Right ventricle myocardium inferior (tissue), 1 donor: Measurements from ENCODE around the gene ZNF800. TPM values are rescaled to one million over a fixed set of nuclear protein-coding genes. Genes with fewer than 3 reads are reported as not detected.

ENCODE experiments used
- ATAC-seq: fragments of 200-7000 bp; cut with Tn5 transposase; one replicate; pipeline ENCODE4 v1.9.1; 2020; ENCODE audit warnings: mild to moderate bottlenecking, moderate library complexity
- DNase-seq: peaks from one replicate; pipeline ENCODE4 v3.0.0; 2021; ENCODE audit errors: missing footprints
- intact Hi-C: fragments of 100-400 bp; cut with DNase I; formaldehyde crosslinking; loops from one replicate; pipeline ENCODE4 v1.11.0; 2022
- total RNA-seq: library from RNA; stranded (reverse); fragmentation: NEBNext Ultra II Directional; extraction: Animal tissue kit (Norgen Biotek cat#: 25700); gene quantifications from one replicate; pipeline ENCODE4 v1.2.1, GENCODE V29; 2021
- donor health status: DM: no; HTN: yes; CAD: no; lungs with severe emphysema.

The ZNF800 gene
- total RNA-seq, 1 donor from 2014 or later = 20.1 TPM

- ATAC-seq = no peak
- no peak for DNase-seq
- intact Hi-C loops = no loop called here
Measured at GRCh38 chr7:127320974-127321373, 71.5 kb downstream of the ZNF800 start.

Other genes with a start within 250 kb of the ZNF800 start
- 0.22 TPM for gene GRM8, start 139.8 kb downstream of the ZNF800 start, total RNA-seq
- 7.5 TPM for gene GCC1, start 192.9 kb upstream of the ZNF800 start, total RNA-seq
- gene ARF5, start 195.7 kb upstream of the ZNF800 start, total RNA-seq = 78.1 TPM
- 0.38 TPM for gene FSCN3, start 201.0 kb upstream of the ZNF800 start, total RNA-seq
- not detected for gene PAX4, start 225.4 kb upstream of the ZNF800 start, total RNA-seq